ENCODE results near the gene FOXO3. TPM values are rescaled to one million over a fixed set of nuclear protein-coding genes. Genes with fewer than 3 reads are reported as not detected.

The FOXO3 gene
- polyA plus RNA-seq, 1 of the 3 experiments (the other 2 are of a cell fraction): 8.1 TPM

DNA sequence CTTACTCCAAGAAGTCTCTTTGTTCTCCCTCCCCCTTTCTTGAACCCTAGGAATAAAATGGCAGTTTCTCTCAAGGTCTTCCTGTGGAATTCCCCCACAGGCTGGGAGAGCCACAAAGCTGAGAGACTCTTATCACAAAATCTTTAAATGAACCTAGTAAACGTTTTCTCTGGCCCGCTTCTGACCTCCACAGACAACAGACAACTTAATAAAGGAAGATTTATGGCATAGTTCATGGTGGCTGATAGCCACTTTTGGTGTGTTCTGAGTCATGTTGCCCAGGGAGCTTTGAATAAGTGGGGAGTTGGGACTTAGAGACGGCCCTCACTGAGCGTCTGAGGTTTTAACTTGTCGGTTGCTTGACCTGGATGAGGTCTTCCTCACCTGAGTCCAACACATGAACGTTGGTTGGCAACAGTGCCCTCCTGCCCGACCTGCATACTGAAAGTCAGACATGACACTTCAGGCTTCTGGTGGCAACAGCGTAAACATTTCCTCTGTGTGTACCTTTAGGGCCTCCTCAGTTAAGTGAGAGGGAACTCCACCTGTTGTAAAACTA is 124.1 kb downstream of the FOXO3 start (continued):
- TF ChIP-seq, protein P1, sequence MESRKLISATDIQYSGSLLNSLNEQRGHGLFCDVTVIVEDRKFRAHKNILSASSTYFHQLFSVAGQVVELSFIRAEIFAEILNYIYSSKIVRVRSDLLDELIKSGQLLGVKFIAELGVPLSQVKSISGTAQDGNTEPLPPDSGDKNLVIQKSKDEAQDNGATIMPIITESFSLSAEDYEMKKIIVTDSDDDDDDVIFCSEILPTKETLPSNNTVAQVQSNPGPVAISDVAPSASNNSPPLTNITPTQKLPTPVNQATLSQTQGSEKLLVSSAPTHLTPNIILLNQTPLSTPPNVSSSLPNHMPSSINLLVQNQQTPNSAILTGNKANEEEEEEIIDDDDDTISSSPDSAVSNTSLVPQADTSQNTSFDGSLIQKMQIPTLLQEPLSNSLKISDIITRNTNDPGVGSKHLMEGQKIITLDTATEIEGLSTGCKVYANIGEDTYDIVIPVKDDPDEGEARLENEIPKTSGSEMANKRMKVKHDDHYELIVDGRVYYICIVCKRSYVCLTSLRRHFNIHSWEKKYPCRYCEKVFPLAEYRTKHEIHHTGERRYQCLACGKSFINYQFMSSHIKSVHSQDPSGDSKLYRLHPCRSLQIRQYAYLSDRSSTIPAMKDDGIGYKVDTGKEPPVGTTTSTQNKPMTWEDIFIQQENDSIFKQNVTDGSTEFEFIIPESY (IDR thresholded peaks at IDR 0.05; ENCODE audit: borderline replicate concordance, low read depth): no peak
- TF ChIP-seq, protein P2, sequence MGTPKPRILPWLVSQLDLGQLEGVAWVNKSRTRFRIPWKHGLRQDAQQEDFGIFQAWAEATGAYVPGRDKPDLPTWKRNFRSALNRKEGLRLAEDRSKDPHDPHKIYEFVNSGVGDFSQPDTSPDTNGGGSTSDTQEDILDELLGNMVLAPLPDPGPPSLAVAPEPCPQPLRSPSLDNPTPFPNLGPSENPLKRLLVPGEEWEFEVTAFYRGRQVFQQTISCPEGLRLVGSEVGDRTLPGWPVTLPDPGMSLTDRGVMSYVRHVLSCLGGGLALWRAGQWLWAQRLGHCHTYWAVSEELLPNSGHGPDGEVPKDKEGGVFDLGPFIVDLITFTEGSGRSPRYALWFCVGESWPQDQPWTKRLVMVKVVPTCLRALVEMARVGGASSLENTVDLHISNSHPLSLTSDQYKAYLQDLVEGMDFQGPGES (IDR thresholded peaks at IDR 0.05; ENCODE audit: low read depth, low read length): no peak
- TF ChIP-seq NRF1 (IDR thresholded peaks at IDR 0.05; ENCODE audit: low read depth, low read length) (no peak), GATA2 (CRISPR knock-in tag; IDR thresholded peaks at IDR 0.05) (peak; percentile 61), TEAD4 (IDR thresholded peaks at IDR 0.05; ENCODE audit: borderline replicate concordance, insufficient read depth) (peak; percentile 77), POLR2AphosphoS5 (IDR thresholded peaks at IDR 0.05; ENCODE audit: low read depth, low read length) (peak; percentile 92), RXRA (IDR thresholded peaks at IDR 0.05; ENCODE audit: borderline replicate concordance, low read depth) (peak; percentile 99), TAF1 (IDR thresholded peaks at IDR 0.05; ENCODE audit: borderline replicate concordance, low read depth, low read length) (no peak), FOXM1 (IDR thresholded peaks at IDR 0.05; ENCODE audit: low read depth) (peak; percentile 37; the same call in 1 of the 2 replicates)

DNA sequence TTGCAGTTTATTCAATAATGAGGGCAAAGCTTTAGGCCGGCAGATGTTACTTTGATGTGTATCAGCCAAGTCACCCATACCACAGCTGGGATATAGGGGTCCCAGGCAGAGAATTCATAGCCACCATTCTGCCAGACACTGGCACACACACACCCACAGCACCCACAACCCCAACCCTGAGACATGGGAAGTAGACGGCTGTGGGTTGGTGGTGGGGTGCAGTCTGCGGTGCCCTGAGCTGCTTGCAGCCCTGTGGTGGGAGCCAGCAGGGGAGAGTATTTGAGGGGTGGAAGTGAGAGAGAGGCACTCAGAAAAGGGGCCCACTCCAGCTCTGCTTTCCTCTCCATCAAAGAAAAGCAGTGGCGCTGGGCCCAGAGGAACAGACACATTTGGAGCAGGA is 125.3 kb downstream of the FOXO3 start:
- H3K4me2 ChIP-seq: no peak overlapping the region
- H3F3A ChIP-seq (replicated peaks; ENCODE audit: insufficient read depth): no peaks in the 10 kb centered on the region
- H2AFZ ChIP-seq (ENCODE audit: low read depth): no peak overlapping the region
- H3K4me1 ChIP-seq (ENCODE audit: control insufficient read depth in 1 of 2, insufficient read depth in 2 of 2, low read depth in 1 of 2, low read length in 1 of 2): peaks cover 14 to 31% of the 10 kb centered on the region in 2 experiments
- DNase-seq: no peak
- H3K9me3 ChIP-seq: no peaks in the 10 kb centered on the region
- peaks cover 8 to 18% of the 10 kb centered on the region in 2 experiments for H3K36me3 ChIP-seq (replicated peaks in 1 of 2; ENCODE audit: control insufficient read depth in 1 of 2, insufficient read depth in 2 of 2, low read length in 1 of 2)
- H3K27ac ChIP-seq (ENCODE audit: low read depth in 2 of 2, low read length in 1 of 2): no peak overlapping the region; a peak in 1 of 4 replicates
- TF ChIP-seq RCOR1 (IDR thresholded peaks at IDR 0.05; ENCODE audit: low read length) (no peak), POLR2AphosphoS5 (IDR thresholded peaks at IDR 0.05; ENCODE audit: low read depth, low read length) (no peak), TAF1 (IDR thresholded peaks at IDR 0.05; ENCODE audit: borderline replicate concordance, low read depth, low read length) (no peak)
- TF ChIP-seq, protein P3, sequence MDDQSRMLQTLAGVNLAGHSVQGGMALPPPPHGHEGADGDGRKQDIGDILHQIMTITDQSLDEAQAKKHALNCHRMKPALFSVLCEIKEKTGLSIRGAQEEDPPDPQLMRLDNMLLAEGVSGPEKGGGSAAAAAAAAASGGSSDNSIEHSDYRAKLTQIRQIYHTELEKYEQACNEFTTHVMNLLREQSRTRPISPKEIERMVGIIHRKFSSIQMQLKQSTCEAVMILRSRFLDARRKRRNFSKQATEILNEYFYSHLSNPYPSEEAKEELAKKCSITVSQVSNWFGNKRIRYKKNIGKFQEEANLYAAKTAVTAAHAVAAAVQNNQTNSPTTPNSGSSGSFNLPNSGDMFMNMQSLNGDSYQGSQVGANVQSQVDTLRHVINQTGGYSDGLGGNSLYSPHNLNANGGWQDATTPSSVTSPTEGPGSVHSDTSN (IDR thresholded peaks at IDR 0.05): no peak
- TF ChIP-seq, protein P4, sequence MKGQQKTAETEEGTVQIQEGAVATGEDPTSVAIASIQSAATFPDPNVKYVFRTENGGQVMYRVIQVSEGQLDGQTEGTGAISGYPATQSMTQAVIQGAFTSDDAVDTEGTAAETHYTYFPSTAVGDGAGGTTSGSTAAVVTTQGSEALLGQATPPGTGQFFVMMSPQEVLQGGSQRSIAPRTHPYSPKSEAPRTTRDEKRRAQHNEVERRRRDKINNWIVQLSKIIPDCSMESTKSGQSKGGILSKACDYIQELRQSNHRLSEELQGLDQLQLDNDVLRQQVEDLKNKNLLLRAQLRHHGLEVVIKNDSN (IDR thresholded peaks at IDR 0.05; ENCODE audit: borderline replicate concordance, low read depth): no peak
- H3K27me3 ChIP-seq (ENCODE audit: insufficient read depth): no peaks in the 10 kb centered on the region
- H3K4me3 ChIP-seq (ENCODE audit: low read depth in 2 of 2, low read length in 1 of 2): no peak overlapping the region
- H3K9ac ChIP-seq: no peak overlapping the region
- H3K79me2 ChIP-seq (ENCODE audit: insufficient read depth): no peaks in the 10 kb centered on the region
- WGBS (ENCODE audit: low lambda C conversion rate): 99% methylated on average over 4 of the region's 4 CpGs
- H4K20me1 ChIP-seq (ENCODE audit: insufficient read depth): peaks cover 16% of the 10 kb centered on the region; the same call in 1 of the 2 replicates
- no peaks in the 10 kb centered on the region for H3K9me2 ChIP-seq
- CTCF ChIA-PET: interaction anchor here (0.7 to 1.8 kb wide), 5 partner anchors 12 to 207 kb away, joined by 3 to 6 read pairs (median 3); no protein-coding TSS in a partner anchor
- POLR2A ChIA-PET: no interaction called here

All from SK-N-SH (cell line).